ENCODE results near the gene MNT. TPM values are rescaled to one million over a fixed set of nuclear protein-coding genes. Genes with fewer than 3 reads are reported as not detected.

The MNT gene
- total and polyA plus RNA-seq, 9 of the 15 experiments (the other 6 are each of a cell fraction or from before 2014, with no cell fraction given): 0.18 to 23.8 (median 5.3) TPM

GRCh38 chr17:2336852-2337543 lies 63.9 kb downstream of the MNT start, which contains the start of gene SGSM2:
Gene SGSM2 (plus strand): TSS chr17:2337501. CDS start chr17:2337689, 188 bp downstream.
- intact Hi-C loops (cut with micrococcal nuclease): no loop called here
- H3K4me2 ChIP-seq (ENCODE audit: insufficient read depth, low read length): peak within 1 kb of the TSS; percentile 93
- peak within 1 kb of the TSS; percentile 96 to 97 for H3K9ac ChIP-seq (ENCODE audit: insufficient read depth in 1 of 2, low read depth in 2 of 2, low read length in 2 of 2)
- FAIRE-seq (no peak), DNase-seq (ENCODE audit: extremely low read depth in 1 of 4, low spot score in 3 of 4) (peak; percentile 54 to 80 (median 75)), ATAC-seq (peak; percentile 70)
- no peaks in the 10 kb centered on the region for H4K20me1 ChIP-seq (replicated peaks; ENCODE audit: control insufficient read depth, insufficient read depth, low read length)
- peak within 1 kb of the TSS; percentile 81 for H3K27ac ChIP-seq (ENCODE audit: extremely low read depth, low read depth, low read length)
- no peaks in the 10 kb centered on the region for H3K27me3 ChIP-seq (ENCODE audit: control insufficient read depth in 2 of 2, insufficient read depth in 2 of 2, low read length in 2 of 2)
- H3K79me2 ChIP-seq (ENCODE audit: control insufficient read depth, insufficient read depth, low read length): peaks cover 56% of the 10 kb centered on the region
- H3K4me3 ChIP-seq: peak within 1 kb of the TSS; percentile 68
- TSS peak; percentile 87 for BruUV-seq (replicated peaks)
- H2AFZ ChIP-seq (ENCODE audit: low read depth, low read length): peak within 1 kb of the TSS; percentile 75
- WGBS (ENCODE audit: insufficient coverage, low coverage, missing lambda C conversion rate): 1% methylated on average over 26 of the region's 77 CpGs
- in situ Hi-C loops (cut with MboI): no loop called here
- H3K9me1 ChIP-seq (ENCODE audit: control insufficient read depth, insufficient read depth, low read length): no peaks in the 10 kb centered on the region
- POLR2A ChIA-PET: interaction anchor here (0.5 to 1.5 kb wide), 7 partner anchors 9 to 1138 kb away, joined by 3 to 6 read pairs (median 3); no protein-coding TSS in a partner anchor
- H3K9me3 ChIP-seq (replicated peaks; ENCODE audit: control insufficient read depth, insufficient read depth, low read depth, low read length): no peaks in the 10 kb centered on the region; the same call in 1 of the 2 replicates
- H3K4me1 ChIP-seq (replicated peaks in 1 of 2; ENCODE audit: control insufficient read depth in 2 of 2, insufficient read depth in 2 of 2, low read length in 2 of 2): peaks cover 16 to 21% of the 10 kb centered on the region in 2 experiments; a peak in 4 of 5 replicates
- CTCF ChIA-PET (ENCODE audit: low intra/inter-chr PET ratio): no interaction called here
- H3K36me3 ChIP-seq (ENCODE audit: control insufficient read depth, insufficient read depth, low read length): peaks cover 39% of the 10 kb centered on the region
- no peak for TF ChIP-seq ZNF174 (CRISPR knock-in tag; IDR thresholded peaks at IDR 0.05)
- TF ChIP-seq ZNF586 (CRISPR knock-in tag; conservative IDR thresholded peaks at IDR 0.05): no peak
- no peak for TF ChIP-seq FOXK2 (conservative IDR thresholded peaks at IDR 0.05 in 1 of 2, IDR thresholded peaks at IDR 0.05 in 1 of 2; ENCODE audit: low read depth in 2 of 2)
- TF ChIP-seq BCL6 (CRISPR knock-in tag; IDR thresholded peaks at IDR 0.05): no peak
- TF ChIP-seq ZNF57 (CRISPR knock-in tag; IDR thresholded peaks at IDR 0.05): no peak
- TF ChIP-seq ZBTB7A (IDR thresholded peaks at IDR 0.05; ENCODE audit: borderline replicate concordance, control insufficient read depth, low read depth, low read length): peak; percentile 15; the same call in 1 of the 2 replicates
- no peak for TF ChIP-seq FOXM1 (IDR thresholded peaks at IDR 0.05; ENCODE audit: low read depth)
- no peak for TF ChIP-seq FOXM1 (CRISPR knock-in tag; IDR thresholded peaks at IDR 0.05; ENCODE audit: low read depth)
- TF ChIP-seq RCOR1 (IDR thresholded peaks at IDR 0.05; ENCODE audit: borderline replicate concordance in 1 of 2, low read depth in 2 of 2, low read length in 2 of 2): no peak
- TF ChIP-seq ELK1 (CRISPR knock-in tag; IDR thresholded peaks at IDR 0.05): no peak
- TF ChIP-seq, protein P1, sequence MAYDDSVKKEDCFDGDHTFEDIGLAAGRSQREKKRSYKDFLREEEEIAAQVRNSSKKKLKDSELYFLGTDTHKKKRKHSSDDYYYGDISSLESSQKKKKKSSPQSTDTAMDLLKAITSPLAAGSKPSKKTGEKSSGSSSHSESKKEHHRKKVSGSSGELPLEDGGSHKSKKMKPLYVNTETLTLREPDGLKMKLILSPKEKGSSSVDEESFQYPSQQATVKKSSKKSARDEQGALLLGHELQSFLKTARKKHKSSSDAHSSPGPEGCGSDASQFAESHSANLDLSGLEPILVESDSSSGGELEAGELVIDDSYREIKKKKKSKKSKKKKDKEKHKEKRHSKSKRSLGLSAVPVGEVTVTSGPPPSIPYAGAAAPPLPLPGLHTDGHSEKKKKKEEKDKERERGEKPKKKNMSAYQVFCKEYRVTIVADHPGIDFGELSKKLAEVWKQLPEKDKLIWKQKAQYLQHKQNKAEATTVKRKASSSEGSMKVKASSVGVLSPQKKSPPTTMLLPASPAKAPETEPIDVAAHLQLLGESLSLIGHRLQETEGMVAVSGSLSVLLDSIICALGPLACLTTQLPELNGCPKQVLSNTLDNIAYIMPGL (CRISPR knock-in tag; IDR thresholded peaks at IDR 0.05): no peak
- no peak for TF ChIP-seq EP300 (IDR thresholded peaks at IDR 0.05; ENCODE audit: low read length)
- TF ChIP-seq, protein P2, sequence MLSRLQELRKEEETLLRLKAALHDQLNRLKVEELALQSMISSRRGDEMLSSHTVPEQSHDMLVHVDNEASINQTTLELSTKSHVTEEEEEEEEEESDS (CRISPR knock-in tag; IDR thresholded peaks at IDR 0.05): no peak
- TF ChIP-seq ZC3H11A (IDR thresholded peaks at IDR 0.05; ENCODE audit: low read depth, low read length): no peak
- TF ChIP-seq SREBF2 (CRISPR knock-in tag; IDR thresholded peaks at IDR 0.05): no peak
- no peak for TF ChIP-seq CREB3 (tag; conservative IDR thresholded peaks at IDR 0.05; ENCODE audit: low read depth)
- TF ChIP-seq ZNF217 (CRISPR knock-in tag; IDR thresholded peaks at IDR 0.05): no peak
- no peak for TF ChIP-seq EWSR1 (IDR thresholded peaks at IDR 0.05; ENCODE audit: borderline replicate concordance, low read depth, partially characterized antibody)

Measured in K562 (cell line).